Transverse colon (tissue), 3 donors: ENCODE measurements around the gene TRABD2B.

ENCODE experiments used
- CTCF ChIP-seq, 5 experiments: fragments of 200-600 bp in 3 of 5; fragments of 450-650 bp in 2 of 5; sonication (generic) in 3 of 5; IDR thresholded peaks; 1 replicate in 2 of 5; 2 replicates in 3 of 5; pipeline ENCODE4 v1.5.1; 2016 to 2017; ENCODE audit warnings: antibody characterized with exemption in 5 of 5, inconsistent platforms in 3 of 5, mild to moderate bottlenecking in 2 of 5, moderate library complexity in 1 of 5
- POLR2A ChIP-seq: fragments of 450-650 bp; IDR thresholded peaks from one replicate; pipeline ENCODE4 v1.6.1; 2016; ENCODE audit warnings: antibody characterized with exemption, mild to moderate bottlenecking, moderate library complexity

GRCh38 chr1:47817861-47818260 lies 179.3 kb downstream of the TRABD2B start:
- TF ChIP-seq CTCF (IDR thresholded peaks at IDR 0.05) (no peak), POLR2A (no peak)
